MM.1S (cell line): ENCODE data around the gene OTUD1.

ENCODE experiments used
- DNase-seq: peaks from one replicate; pipeline ENCODE4 v3.0.0-alpha.2; 2015
- H2AFZ ChIP-seq: fragments of 300-600 bp; sonication (generic); 2 replicates; pipeline ENCODE4 v1.6.0; 2016; ENCODE audit warnings: antibody characterized with exemption, low read length
- H3F3A ChIP-seq: fragments of 300-600 bp; sonication (generic); 2 replicates; pipeline ENCODE4 v1.6.1; 2016; ENCODE audit warnings: mild to moderate bottlenecking, antibody characterized with exemption, low read length, moderate library complexity, mixed read lengths; ENCODE audit not compliant: insufficient read depth
- H3K27ac ChIP-seq: fragments of 300-600 bp; sonication (generic); 2 replicates; pipeline ENCODE4 v1.5.1; 2016; ENCODE audit warnings: mild to moderate bottlenecking, low read length
- H3K27me3 ChIP-seq: fragments of 300-600 bp; sonication (generic); replicated peaks from 2 replicates; pipeline ENCODE4 v1.6.0; 2016; ENCODE audit warnings: low read length; ENCODE audit not compliant: insufficient read depth
- H3K36me3 ChIP-seq: fragments of 300-600 bp; sonication (generic); replicated peaks from 2 replicates; pipeline ENCODE4 v1.6.1; 2016; ENCODE audit warnings: mild to moderate bottlenecking, low read length, mixed read lengths; ENCODE audit not compliant: insufficient read depth
- H3K4me1 ChIP-seq: fragments of 300-600 bp; sonication (generic); 2 replicates; pipeline ENCODE4 v1.6.1; 2016; ENCODE audit warnings: low read length, mixed read lengths
- H3K4me2 ChIP-seq: fragments of 300-600 bp; sonication (generic); 2 replicates; pipeline ENCODE4 v1.6.0; 2016; ENCODE audit warnings: low read depth, low read length
- H3K4me3 ChIP-seq: fragments of 300-600 bp; sonication (generic); 2 replicates; pipeline ENCODE4 v1.5.1; 2016; ENCODE audit warnings: low read length, mixed read lengths
- H3K79me2 ChIP-seq: fragments of 300-600 bp; sonication (generic); 2 replicates; pipeline ENCODE4 v1.6.1; 2016; ENCODE audit warnings: mixed run types, low read length, mixed read lengths
- H3K9ac ChIP-seq: fragments of 300-600 bp; sonication (generic); 2 replicates; pipeline ENCODE4 v1.6.1; 2016; ENCODE audit warnings: low read length, mixed read lengths
- H3K9me2 ChIP-seq: fragments of 300-600 bp; sonication (generic); replicated peaks from 2 replicates; pipeline ENCODE4 v1.6.1; 2016; ENCODE audit warnings: mild to moderate bottlenecking, low read length, mixed read lengths; ENCODE audit not compliant: insufficient read depth
- H3K9me3 ChIP-seq: fragments of 300-600 bp; sonication (generic); replicated peaks from 2 replicates; pipeline ENCODE4 v1.6.1; 2016; ENCODE audit warnings: mild to moderate bottlenecking, low read length, mixed read lengths; ENCODE audit not compliant: insufficient read depth
- H4K20me1 ChIP-seq: fragments of 300-600 bp; sonication (generic); 2 replicates; pipeline ENCODE4 v1.6.1; 2016; ENCODE audit warnings: mild to moderate bottlenecking, low read length, moderate library complexity, mixed read lengths; ENCODE audit not compliant: insufficient read depth
- EZH2 ChIP-seq: fragments of 300-600 bp; sonication (generic); optimal IDR thresholded peaks from 2 replicates; pipeline ENCODE3; 2017; ENCODE audit warnings: low read depth, mild to moderate bottlenecking, antibody characterized with exemption, low read length, mixed read lengths
- EZH2phosphoT487 ChIP-seq: fragments of 300-600 bp; sonication (generic); IDR thresholded peaks from 2 replicates; pipeline ENCODE4 v1.6.1; 2018; ENCODE audit warnings: antibody characterized with exemption, low read length
- TF ChIP-seq, protein P1 (sequence below): fragments of 300-600 bp; sonication (generic); IDR thresholded peaks from 2 replicates; pipeline ENCODE4 v1.5.1; 2016; ENCODE audit warnings: antibody characterized with exemption, low read length, mixed read lengths

Gene OTUD1

GRCh38 chr10:23404461-23404980 is 34.4 kb upstream of the OTUD1 start:
- TF ChIP-seq, protein P1, sequence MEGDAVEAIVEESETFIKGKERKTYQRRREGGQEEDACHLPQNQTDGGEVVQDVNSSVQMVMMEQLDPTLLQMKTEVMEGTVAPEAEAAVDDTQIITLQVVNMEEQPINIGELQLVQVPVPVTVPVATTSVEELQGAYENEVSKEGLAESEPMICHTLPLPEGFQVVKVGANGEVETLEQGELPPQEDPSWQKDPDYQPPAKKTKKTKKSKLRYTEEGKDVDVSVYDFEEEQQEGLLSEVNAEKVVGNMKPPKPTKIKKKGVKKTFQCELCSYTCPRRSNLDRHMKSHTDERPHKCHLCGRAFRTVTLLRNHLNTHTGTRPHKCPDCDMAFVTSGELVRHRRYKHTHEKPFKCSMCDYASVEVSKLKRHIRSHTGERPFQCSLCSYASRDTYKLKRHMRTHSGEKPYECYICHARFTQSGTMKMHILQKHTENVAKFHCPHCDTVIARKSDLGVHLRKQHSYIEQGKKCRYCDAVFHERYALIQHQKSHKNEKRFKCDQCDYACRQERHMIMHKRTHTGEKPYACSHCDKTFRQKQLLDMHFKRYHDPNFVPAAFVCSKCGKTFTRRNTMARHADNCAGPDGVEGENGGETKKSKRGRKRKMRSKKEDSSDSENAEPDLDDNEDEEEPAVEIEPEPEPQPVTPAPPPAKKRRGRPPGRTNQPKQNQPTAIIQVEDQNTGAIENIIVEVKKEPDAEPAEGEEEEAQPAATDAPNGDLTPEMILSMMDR: no peak
- Histone ChIP-seq H3K36me3 (no peaks in the 10 kb centered on the region), H3F3A (no peaks in the 10 kb centered on the region), H3K27me3 (no peaks in the 10 kb centered on the region), H3K27ac (no peak overlapping the region), H3K79me2 (no peaks in the 10 kb centered on the region), H3K4me2 (no peak overlapping the region), H3K4me3 (no peak overlapping the region), H3K9me2 (no peaks in the 10 kb centered on the region), H4K20me1 (no peaks in the 10 kb centered on the region), H3K4me1 (no peaks in the 10 kb centered on the region), H3K9me3 (no peaks in the 10 kb centered on the region), H3K9ac (no peak overlapping the region), H2AFZ (no peak overlapping the region)
- DNase-seq: no peak

GRCh38 chr10:23405540-23405939 is 33.3 kb upstream of the OTUD1 start:
- Histone ChIP-seq H3K4me1 (no peaks in the 10 kb centered on the region), H2AFZ (no peak overlapping the region), H3K36me3 (no peaks in the 10 kb centered on the region), H3K9me3 (no peaks in the 10 kb centered on the region), H3K4me2 (no peak overlapping the region), H3K4me3 (no peak overlapping the region), H3K27ac (no peak overlapping the region), H3K9ac (no peak overlapping the region), H3K79me2 (no peaks in the 10 kb centered on the region), H3K27me3 (no peaks in the 10 kb centered on the region), H3K9me2 (no peaks in the 10 kb centered on the region), H4K20me1 (no peaks in the 10 kb centered on the region), H3F3A (no peaks in the 10 kb centered on the region)
- no peak for DNase-seq
- TF ChIP-seq EZH2phosphoT487: no peak
- TF ChIP-seq, protein P1: no peak
- TF ChIP-seq EZH2: no peak

DNA sequence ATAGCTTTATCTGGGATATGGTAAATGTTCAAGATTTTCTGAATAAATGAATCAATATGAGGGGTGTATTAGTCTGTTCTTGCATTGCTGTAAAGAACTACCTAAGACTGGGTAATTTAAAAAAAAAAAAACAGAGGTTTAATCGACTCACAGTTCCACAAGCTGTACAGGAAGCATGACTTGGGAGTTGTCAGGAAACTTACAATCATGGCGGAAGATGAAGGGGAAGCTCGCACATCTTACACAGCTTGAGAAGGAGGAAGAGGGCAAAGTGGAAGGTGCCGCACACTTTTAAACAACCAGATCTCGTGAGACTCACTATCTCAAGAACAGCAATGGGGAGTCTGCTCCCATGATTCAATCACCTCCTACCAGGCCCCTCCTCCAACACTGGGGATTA is 32.5 kb upstream of the OTUD1 start:
- H3K4me3 ChIP-seq: no peak overlapping the region
- no peaks in the 10 kb centered on the region for H4K20me1 ChIP-seq
- H3K9me2 ChIP-seq: no peaks in the 10 kb centered on the region
- no peak for DNase-seq
- H2AFZ ChIP-seq: no peak overlapping the region
- H3K27ac ChIP-seq: no peak overlapping the region
- TF ChIP-seq EZH2 (no peak), EZH2phosphoT487 (no peak)
- TF ChIP-seq, protein P1: no peak
- no peaks in the 10 kb centered on the region for H3K27me3 ChIP-seq
- no peaks in the 10 kb centered on the region for H3K9me3 ChIP-seq
- no peaks in the 10 kb centered on the region for H3K79me2 ChIP-seq
- no peaks in the 10 kb centered on the region for H3F3A ChIP-seq
- no peak overlapping the region for H3K4me2 ChIP-seq
- H3K9ac ChIP-seq: no peak overlapping the region
- H3K4me1 ChIP-seq: no peaks in the 10 kb centered on the region
- H3K36me3 ChIP-seq: no peaks in the 10 kb centered on the region
